Measurements from ENCODE around the gene DGLUCY.

The DGLUCY gene

GRCh38 chr14:91246051-91246852 is 132.4 kb downstream of the DGLUCY start:
- CTCF ChIA-PET: no interaction called here
- TF ChIP-seq CTCF (conservative IDR thresholded peaks at IDR 0.05; ENCODE audit: low read depth): no peak
- DNase-seq (ENCODE audit: low spot score): no peak
- POLR2A ChIA-PET (ENCODE audit: low non-redundant PET): interaction anchor here (0.7 kb wide), 1 partner anchor 30 kb away, joined by 6 read pairs; no protein-coding TSS in a partner anchor
- H3K27ac ChIP-seq: peak overlapping the region; percentile 95

DNA sequence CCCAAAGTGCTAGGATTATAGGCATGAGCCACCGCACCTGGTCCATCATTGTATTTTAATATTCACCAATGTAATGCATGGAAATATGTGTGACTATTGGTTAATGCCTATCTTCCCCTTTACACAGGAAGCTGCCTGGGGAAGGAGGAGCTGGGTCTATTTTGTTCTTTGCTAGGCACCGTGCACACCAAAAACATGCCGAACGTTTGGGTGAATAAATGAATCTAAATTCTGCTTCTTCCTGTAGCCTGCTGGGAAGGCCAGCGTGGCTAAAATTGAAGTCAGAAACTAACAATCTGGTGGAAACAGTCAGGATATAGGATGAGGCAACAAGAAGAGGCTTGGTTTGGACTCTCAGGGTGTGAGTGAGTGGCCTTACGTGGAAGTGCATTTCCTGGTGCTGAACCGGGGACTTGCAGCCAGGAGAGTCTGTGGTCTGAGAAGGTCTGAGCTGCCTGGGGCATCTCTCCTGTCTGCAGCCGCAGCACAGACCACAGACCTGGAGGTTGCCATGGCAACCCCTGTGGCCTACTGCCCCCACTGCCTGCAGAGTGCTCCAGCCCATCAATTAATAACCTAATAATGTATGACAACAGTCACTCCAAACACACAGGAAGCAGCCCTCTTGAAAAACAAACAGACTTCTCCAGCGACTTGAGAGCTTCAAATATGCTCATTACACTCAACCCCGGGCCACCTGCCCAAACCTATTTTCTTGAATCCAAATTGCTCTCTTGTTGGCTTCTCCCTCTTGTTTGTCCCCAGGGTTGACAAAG is 136.2 kb downstream of the DGLUCY start:
- peak overlapping the region; percentile 87 for H3K27ac ChIP-seq
- CTCF ChIA-PET: interaction anchor here (1.1 kb wide), 1 partner anchor 13 kb away, joined by 3 read pairs; no protein-coding TSS in a partner anchor
- no peak for TF ChIP-seq CTCF (conservative IDR thresholded peaks at IDR 0.05; ENCODE audit: low read depth)
- POLR2A ChIA-PET (ENCODE audit: low non-redundant PET): no interaction called here
- no peak for DNase-seq (ENCODE audit: low spot score)

GRCh38 chr14:91250912-91251311 is 137.0 kb downstream of the DGLUCY start:
- ChIA-PET POLR2A (ENCODE audit: low non-redundant PET) (no interaction called here), CTCF (interaction anchor here (1.1 kb wide), 1 partner anchor 12 kb away, joined by 3 read pairs; no protein-coding TSS in a partner anchor)
- DNase-seq (ENCODE audit: low spot score): no peak
- peak overlapping the region; percentile 87 for H3K27ac ChIP-seq
- no peak for TF ChIP-seq CTCF (conservative IDR thresholded peaks at IDR 0.05; ENCODE audit: low read depth)

GRCh38 chr14:91252871-91253794 is 139.3 kb downstream of the DGLUCY start:
- peak overlapping the region; percentile 87 for H3K27ac ChIP-seq
- ChIA-PET CTCF (interaction anchor here (0.7 kb wide), 2 partner anchors 35 to 70 kb away, joined by 3 read pairs; no protein-coding TSS in a partner anchor), POLR2A (ENCODE audit: low non-redundant PET) (no interaction called here)
- TF ChIP-seq CTCF (conservative IDR thresholded peaks at IDR 0.05; ENCODE audit: low read depth): no peak
- peak; percentile 31 for DNase-seq (ENCODE audit: low spot score)

GRCh38 chr14:91253795-91254323 is 140.0 kb downstream of the DGLUCY start:
- ChIA-PET CTCF (no interaction called here), POLR2A (ENCODE audit: low non-redundant PET) (no interaction called here)
- peak overlapping the region; percentile 87 for H3K27ac ChIP-seq
- DNase-seq (ENCODE audit: low spot score): no peak
- no peak for TF ChIP-seq CTCF (conservative IDR thresholded peaks at IDR 0.05; ENCODE audit: low read depth)

Data from RWPE1 (cell line).